ENCODE data around the gene PAAF1. TPM values are rescaled to one million over a fixed set of nuclear protein-coding genes. Genes with fewer than 3 reads are reported as not detected.

Gene PAAF1
- total RNA-seq, 4 donors from 2014 or later = 2.2 to 11.8 (median 4.4) TPM

DNA sequence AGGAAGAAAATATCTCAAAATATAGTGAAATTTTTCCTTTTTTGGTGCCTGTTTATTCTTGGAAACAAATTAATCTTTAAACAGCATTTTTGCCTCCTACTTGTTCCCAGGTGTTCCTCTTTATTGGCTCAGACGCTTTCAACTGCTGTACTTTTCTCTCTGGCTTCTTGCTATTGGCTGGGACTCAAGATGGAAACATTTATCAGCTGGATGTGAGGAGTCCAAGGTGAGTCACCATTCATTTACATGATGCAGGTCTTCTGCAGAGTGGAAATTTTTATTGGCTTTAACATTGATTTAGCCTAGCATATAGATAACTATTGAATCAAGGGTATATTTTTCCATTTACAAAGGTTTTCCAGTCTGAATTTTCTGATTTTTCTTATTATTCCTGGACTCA lies 39.6 kb downstream of the PAAF1 start:
- H3K9me3 ChIP-seq = no peaks in the 10 kb centered on the region
- H3K4me3 ChIP-seq = no peak overlapping the region
- intact Hi-C loops (cut with DNase I; ENCODE audit: low total_unique reads) (no loop called here), in situ Hi-C loops (cut with MboI; ENCODE audit: low sequenced_read_pairs in 4 of 4) (no loop called here)
- peaks cover 0 to 61% of the 10 kb centered on the region in 2 donors for H3K36me3 ChIP-seq
- ATAC-seq = no peak
- TF ChIP-seq, protein P1, sequence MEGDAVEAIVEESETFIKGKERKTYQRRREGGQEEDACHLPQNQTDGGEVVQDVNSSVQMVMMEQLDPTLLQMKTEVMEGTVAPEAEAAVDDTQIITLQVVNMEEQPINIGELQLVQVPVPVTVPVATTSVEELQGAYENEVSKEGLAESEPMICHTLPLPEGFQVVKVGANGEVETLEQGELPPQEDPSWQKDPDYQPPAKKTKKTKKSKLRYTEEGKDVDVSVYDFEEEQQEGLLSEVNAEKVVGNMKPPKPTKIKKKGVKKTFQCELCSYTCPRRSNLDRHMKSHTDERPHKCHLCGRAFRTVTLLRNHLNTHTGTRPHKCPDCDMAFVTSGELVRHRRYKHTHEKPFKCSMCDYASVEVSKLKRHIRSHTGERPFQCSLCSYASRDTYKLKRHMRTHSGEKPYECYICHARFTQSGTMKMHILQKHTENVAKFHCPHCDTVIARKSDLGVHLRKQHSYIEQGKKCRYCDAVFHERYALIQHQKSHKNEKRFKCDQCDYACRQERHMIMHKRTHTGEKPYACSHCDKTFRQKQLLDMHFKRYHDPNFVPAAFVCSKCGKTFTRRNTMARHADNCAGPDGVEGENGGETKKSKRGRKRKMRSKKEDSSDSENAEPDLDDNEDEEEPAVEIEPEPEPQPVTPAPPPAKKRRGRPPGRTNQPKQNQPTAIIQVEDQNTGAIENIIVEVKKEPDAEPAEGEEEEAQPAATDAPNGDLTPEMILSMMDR (IDR thresholded peaks at IDR 0.05 in 4 of 5, conservative IDR thresholded peaks at IDR 0.05 in 1 of 5) = no peak
- no peak for TF ChIP-seq POLR2A (IDR thresholded peaks at IDR 0.05)
- no peaks in the 10 kb centered on the region for H3K27me3 ChIP-seq
- no peak overlapping the region for H3K27ac ChIP-seq
- DNase-seq = no peak
- no peaks in the 10 kb centered on the region for H3K4me1 ChIP-seq

DNA sequence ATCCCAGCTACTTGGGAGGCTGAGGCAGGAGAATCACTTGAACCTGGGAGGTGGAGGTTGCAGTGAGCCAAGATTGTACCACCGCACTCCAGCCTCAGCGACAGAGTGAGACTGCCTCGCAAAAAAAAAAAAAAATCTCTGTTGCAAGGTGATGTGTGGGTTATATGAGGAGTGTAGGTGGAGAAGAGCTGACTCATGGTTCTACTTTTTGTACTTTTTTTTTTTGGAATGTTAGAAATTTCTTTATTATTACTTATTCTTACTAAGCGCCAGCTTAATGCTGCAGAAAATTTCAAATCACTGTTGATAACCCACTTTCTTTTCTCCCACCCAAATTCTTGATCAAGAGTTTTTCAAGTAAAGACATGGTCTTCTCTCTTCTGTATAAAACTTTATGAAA lies 44.4 kb downstream of the PAAF1 start:
- peaks cover 0 to 71% of the 10 kb centered on the region in 2 donors for H3K36me3 ChIP-seq
- ATAC-seq = no peak
- H3K4me1 ChIP-seq = no peaks in the 10 kb centered on the region
- DNase-seq = no peak
- TF ChIP-seq POLR2A (IDR thresholded peaks at IDR 0.05) = no peak
- TF ChIP-seq, protein P1 (IDR thresholded peaks at IDR 0.05 in 4 of 5, conservative IDR thresholded peaks at IDR 0.05 in 1 of 5) = no peak
- intact Hi-C loops (cut with DNase I; ENCODE audit: low total_unique reads) (no loop called here), in situ Hi-C loops (cut with MboI; ENCODE audit: low sequenced_read_pairs in 4 of 4) (no loop called here)
- H3K4me3 ChIP-seq = no peak overlapping the region
- H3K27ac ChIP-seq = no peak overlapping the region
- H3K27me3 ChIP-seq = no peaks in the 10 kb centered on the region
- no peaks in the 10 kb centered on the region for H3K9me3 ChIP-seq

DNA sequence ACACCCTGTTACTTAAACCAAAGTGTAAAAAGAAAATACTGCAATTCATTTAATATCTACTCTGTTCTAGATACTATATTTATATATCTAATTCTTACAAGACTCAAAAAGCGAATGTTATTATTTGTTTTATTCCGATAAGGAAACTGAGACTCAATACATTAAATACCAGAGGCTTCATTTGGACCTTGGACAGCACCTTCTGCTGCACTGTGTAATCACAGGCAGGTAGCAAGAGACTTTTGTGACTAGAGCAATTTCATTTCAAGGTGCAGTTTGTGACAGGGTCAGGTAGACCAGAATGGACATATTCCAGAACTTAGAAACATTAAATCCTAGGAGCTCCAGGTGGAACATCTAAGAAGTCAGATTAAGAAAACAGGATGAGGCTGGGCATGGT lies 52.6 kb downstream of the PAAF1 start:
- ATAC-seq (no peak), DNase-seq (no peak)
- intact Hi-C loops (cut with DNase I; ENCODE audit: low total_unique reads) = no loop called here
- TF ChIP-seq, protein P1 (IDR thresholded peaks at IDR 0.05 in 4 of 5, conservative IDR thresholded peaks at IDR 0.05 in 1 of 5) = no peak
- TF ChIP-seq POLR2A (IDR thresholded peaks at IDR 0.05) = no peak
- no peaks in the 10 kb centered on the region for H3K9me3 ChIP-seq
- H3K27ac ChIP-seq = no peak overlapping the region
- in situ Hi-C loops (cut with MboI; ENCODE audit: low sequenced_read_pairs in 4 of 4) = no loop called here
- H3K4me1 ChIP-seq = no peaks in the 10 kb centered on the region
- no peak overlapping the region for H3K4me3 ChIP-seq
- H3K36me3 ChIP-seq = peaks cover 0 to 59% of the 10 kb centered on the region in 2 donors
- H3K27me3 ChIP-seq = no peaks in the 10 kb centered on the region

DNA sequence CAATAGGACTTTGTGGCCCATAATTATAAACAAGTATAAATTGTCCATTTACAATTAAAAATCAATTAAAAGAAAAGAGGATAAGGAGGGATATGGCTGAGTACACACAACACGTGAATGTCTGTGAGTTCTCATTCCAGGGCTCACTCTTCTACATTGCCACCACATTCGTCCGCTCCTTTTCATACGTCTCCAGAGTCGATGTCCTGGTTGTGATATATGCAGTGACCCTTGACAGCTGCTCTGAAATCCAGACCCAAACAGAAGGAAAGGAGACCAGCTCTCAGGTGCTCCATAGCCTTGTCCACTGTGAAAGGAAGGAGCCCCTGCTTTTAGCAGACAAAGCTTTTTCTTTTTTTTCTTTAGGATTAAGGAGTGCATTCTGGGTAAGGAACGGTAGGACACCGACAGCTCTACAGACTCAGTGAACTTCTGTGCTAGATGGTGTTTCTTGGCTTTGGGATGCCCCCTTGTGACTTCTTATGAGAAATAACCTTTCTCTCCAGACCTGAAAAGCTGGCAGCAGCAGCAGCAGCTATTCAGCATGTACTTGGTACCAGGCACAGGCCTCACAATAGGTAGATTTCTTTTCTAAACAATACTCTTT lies 54.3 kb downstream of the PAAF1 start:
- in situ Hi-C loops (cut with MboI; ENCODE audit: low sequenced_read_pairs in 4 of 4) = no loop called here

More for the DNA sequence above, 54.3 kb downstream of the PAAF1 start:
- DNase-seq (no peak), ATAC-seq (peak in 1 of 2 donors; percentile 42)
- Histone ChIP-seq H3K9me3 (no peaks in the 10 kb centered on the region), H3K36me3 (peaks cover 0 to 47% of the 10 kb centered on the region in 2 donors), H3K27me3 (no peaks in the 10 kb centered on the region), H3K27ac (no peak overlapping the region), H3K4me1 (no peaks in the 10 kb centered on the region), H3K4me3 (no peak overlapping the region)
- no peak for TF ChIP-seq POLR2A (IDR thresholded peaks at IDR 0.05)
- TF ChIP-seq, protein P1 (IDR thresholded peaks at IDR 0.05 in 4 of 5, conservative IDR thresholded peaks at IDR 0.05 in 1 of 5) = no peak
- intact Hi-C loops (cut with DNase I; ENCODE audit: low total_unique reads) = no loop called here
